ENCODE results near the gene PDE11A. TPM values are rescaled to one million over a fixed set of nuclear protein-coding genes. Genes with fewer than 3 reads are reported as not detected.

PDE11A gene
- total RNA-seq, 6 experiments from 2014 or later, result 1.2 to 9.4 (median 6.3) TPM

DNA sequence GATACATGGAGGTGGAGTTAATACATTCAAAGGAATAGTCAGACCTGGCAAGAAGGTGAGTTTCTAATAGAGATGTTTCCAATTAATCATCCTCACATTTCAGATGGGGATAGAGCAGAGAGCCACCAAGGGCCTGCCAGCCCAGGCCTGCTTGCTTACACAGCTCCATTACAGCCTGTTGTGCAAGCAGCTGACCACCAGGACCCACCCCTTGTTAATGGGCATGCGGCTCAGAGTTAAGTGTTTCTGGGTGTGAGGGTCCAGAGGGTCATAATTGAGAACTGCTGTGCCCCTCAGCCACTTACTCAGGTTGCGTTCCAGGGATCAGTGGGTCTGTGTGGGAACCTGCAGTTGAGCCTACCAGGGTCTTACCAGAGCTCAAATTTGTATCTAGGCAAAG, 480.2 kb downstream of the PDE11A start:
- Histone ChIP-seq H3K9me3 (no peaks in the 10 kb centered on the region), H3K4me1 (no peaks in the 10 kb centered on the region), H3K4me3 (no peak overlapping the region), H3K36me3 (no peaks in the 10 kb centered on the region), H3K27me3 (no peaks in the 10 kb centered on the region), H3K27ac (no peak overlapping the region)
- ATAC-seq, result no peak
- no peak for DNase-seq
- no CpG with 5 or more reads among the region's 2 CpGs for WGBS (ENCODE audit: insufficient coverage, low coverage, low lambda C conversion rate, missing lambda C conversion rate)
- intact Hi-C loops (cut with DNase I), result no loop called here
- TF ChIP-seq, protein P1, sequence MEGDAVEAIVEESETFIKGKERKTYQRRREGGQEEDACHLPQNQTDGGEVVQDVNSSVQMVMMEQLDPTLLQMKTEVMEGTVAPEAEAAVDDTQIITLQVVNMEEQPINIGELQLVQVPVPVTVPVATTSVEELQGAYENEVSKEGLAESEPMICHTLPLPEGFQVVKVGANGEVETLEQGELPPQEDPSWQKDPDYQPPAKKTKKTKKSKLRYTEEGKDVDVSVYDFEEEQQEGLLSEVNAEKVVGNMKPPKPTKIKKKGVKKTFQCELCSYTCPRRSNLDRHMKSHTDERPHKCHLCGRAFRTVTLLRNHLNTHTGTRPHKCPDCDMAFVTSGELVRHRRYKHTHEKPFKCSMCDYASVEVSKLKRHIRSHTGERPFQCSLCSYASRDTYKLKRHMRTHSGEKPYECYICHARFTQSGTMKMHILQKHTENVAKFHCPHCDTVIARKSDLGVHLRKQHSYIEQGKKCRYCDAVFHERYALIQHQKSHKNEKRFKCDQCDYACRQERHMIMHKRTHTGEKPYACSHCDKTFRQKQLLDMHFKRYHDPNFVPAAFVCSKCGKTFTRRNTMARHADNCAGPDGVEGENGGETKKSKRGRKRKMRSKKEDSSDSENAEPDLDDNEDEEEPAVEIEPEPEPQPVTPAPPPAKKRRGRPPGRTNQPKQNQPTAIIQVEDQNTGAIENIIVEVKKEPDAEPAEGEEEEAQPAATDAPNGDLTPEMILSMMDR (IDR thresholded peaks at IDR 0.05), result no peak
- TF ChIP-seq POLR2A (IDR thresholded peaks at IDR 0.05), result no peak

DNA sequence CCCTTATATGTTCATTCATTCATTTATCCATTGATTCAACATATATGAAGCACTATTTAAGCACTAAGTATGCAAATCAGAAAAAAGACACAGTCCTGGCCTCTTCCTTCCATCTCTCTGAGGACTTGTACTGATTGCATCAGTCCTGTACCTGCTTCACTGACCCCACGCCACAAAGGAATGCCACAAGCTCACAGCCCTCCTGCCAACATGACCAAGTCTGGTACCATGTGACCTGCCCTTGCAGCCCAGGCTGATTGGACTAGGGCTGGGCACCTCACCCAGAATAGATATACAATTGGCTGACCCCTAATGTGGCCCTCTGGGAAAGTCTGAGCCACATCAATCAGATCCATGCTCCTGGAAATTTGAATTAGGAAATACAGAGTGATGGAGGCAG, 483.4 kb downstream of the PDE11A start:
- Histone ChIP-seq H3K36me3 (no peaks in the 10 kb centered on the region), H3K27ac (no peak overlapping the region), H3K4me3 (no peak overlapping the region), H3K27me3 (no peaks in the 10 kb centered on the region), H3K4me1 (peaks cover 0 to 3% (median 0%) of the 10 kb centered on the region in 4 donors), H3K9me3 (no peaks in the 10 kb centered on the region)
- intact Hi-C loops (cut with DNase I), result no loop called here
- DNase-seq (no peak), ATAC-seq (no peak)
- TF ChIP-seq POLR2A (IDR thresholded peaks at IDR 0.05), result no peak
- TF ChIP-seq, protein P1 (IDR thresholded peaks at IDR 0.05), result no peak
- no CpG with 5 or more reads among the region's 1 CpG for WGBS (ENCODE audit: insufficient coverage, low coverage, low lambda C conversion rate, missing lambda C conversion rate)

DNA sequence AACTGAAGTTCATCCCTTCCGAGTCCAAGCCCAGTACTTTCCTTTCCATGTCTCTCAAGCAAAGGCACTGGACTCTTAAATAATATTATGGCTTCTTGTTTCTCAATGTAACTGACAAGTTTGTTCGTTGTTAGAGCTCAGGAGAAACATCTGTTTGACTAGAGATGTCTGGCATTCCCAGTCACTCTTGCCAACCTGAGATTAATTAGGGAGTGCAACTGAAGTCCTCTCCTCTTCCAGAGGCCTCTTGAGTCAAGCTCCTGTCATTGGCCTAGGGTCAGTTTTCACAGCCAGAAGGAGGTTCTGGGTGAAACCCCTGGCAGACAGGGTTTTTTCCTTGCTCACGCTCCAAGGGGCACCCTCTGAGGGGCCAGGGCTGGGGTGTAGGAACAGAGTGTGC, 483.9 kb downstream of the PDE11A start:
- no peaks in the 10 kb centered on the region for H3K36me3 ChIP-seq
- no peak overlapping the region for H3K27ac ChIP-seq
- H3K4me3 ChIP-seq, result no peak overlapping the region
- DNase-seq (no peak), ATAC-seq (no peak)
- intact Hi-C loops (cut with DNase I), result no loop called here
- no peak for TF ChIP-seq POLR2A (IDR thresholded peaks at IDR 0.05)
- TF ChIP-seq, protein P1 (IDR thresholded peaks at IDR 0.05), result no peak
- no peaks in the 10 kb centered on the region for H3K9me3 ChIP-seq
- peaks cover 0 to 3% (median 0%) of the 10 kb centered on the region in 4 donors for H3K4me1 ChIP-seq
- no peaks in the 10 kb centered on the region for H3K27me3 ChIP-seq
- 68% methylated on average over 2 of the region's 3 CpGs for WGBS (ENCODE audit: insufficient coverage, low coverage, low lambda C conversion rate, missing lambda C conversion rate)

DNA sequence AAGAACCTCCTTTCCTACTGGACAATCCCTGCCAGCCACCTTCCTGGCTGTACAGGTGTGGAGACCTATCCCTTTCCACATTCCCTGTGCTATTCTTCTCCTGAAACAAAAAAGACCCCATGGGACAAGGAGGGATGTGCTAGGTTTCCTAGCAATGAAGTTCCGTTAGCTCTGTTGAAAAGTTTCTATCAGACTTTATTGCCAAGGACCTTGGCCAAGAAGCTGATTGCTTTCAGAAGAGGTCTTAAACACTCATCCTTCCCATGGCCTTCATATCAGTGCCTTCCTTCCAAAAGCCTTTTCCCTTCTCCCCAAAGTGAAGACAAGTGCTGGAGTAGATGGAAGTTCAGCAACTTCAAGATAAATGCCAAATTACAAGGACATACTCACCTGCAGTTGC, 485.2 kb downstream of the PDE11A start:
- Histone ChIP-seq H3K9me3 (no peaks in the 10 kb centered on the region), H3K27me3 (no peaks in the 10 kb centered on the region), H3K4me3 (no peak overlapping the region), H3K27ac (no peak overlapping the region), H3K36me3 (no peaks in the 10 kb centered on the region), H3K4me1 (peaks cover 0 to 3% (median 0%) of the 10 kb centered on the region in 4 donors)
- 89% methylated on average over 1 of the region's 1 CpG for WGBS (ENCODE audit: insufficient coverage, low coverage, low lambda C conversion rate, missing lambda C conversion rate)
- intact Hi-C loops (cut with DNase I), result no loop called here
- ATAC-seq, result no peak
- TF ChIP-seq, protein P1 (IDR thresholded peaks at IDR 0.05), result no peak
- TF ChIP-seq POLR2A (IDR thresholded peaks at IDR 0.05), result no peak
- no peak for DNase-seq

DNA sequence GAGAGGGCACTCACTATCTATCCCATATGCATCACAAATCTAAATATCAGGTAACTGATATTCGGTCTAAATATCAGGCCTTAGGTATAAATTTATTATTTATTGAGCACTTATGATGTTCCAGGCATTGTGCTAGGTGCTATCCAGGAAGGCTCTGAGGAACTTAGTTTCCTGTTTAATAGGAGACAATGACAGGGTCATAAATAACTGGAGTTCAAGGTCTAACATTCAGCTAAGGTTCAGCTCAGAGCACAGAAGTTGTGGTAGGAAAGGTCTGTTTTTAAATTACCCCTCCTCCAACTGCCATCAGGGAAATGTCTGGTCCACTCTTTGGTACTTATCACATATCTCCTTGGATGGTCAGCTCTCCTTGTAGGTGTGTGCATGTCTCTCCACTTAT, 486.4 kb downstream of the PDE11A start:
- H3K4me1 ChIP-seq, result peaks cover 0 to 3% (median 0%) of the 10 kb centered on the region in 4 donors

More for the DNA sequence above, 486.4 kb downstream of the PDE11A start:
- ATAC-seq (no peak), DNase-seq (no peak)
- Histone ChIP-seq H3K27ac (no peak overlapping the region), H3K4me3 (no peak overlapping the region), H3K27me3 (no peaks in the 10 kb centered on the region), H3K36me3 (no peaks in the 10 kb centered on the region), H3K9me3 (no peaks in the 10 kb centered on the region)
- 50% methylated on average over 1 of the region's 1 CpG for WGBS (ENCODE audit: insufficient coverage, low coverage, low lambda C conversion rate, missing lambda C conversion rate)
- intact Hi-C loops (cut with DNase I), result no loop called here
- TF ChIP-seq POLR2A (IDR thresholded peaks at IDR 0.05), result no peak
- TF ChIP-seq, protein P1 (IDR thresholded peaks at IDR 0.05), result no peak
